ENCODE measurements around the gene SIL1.

DNA sequence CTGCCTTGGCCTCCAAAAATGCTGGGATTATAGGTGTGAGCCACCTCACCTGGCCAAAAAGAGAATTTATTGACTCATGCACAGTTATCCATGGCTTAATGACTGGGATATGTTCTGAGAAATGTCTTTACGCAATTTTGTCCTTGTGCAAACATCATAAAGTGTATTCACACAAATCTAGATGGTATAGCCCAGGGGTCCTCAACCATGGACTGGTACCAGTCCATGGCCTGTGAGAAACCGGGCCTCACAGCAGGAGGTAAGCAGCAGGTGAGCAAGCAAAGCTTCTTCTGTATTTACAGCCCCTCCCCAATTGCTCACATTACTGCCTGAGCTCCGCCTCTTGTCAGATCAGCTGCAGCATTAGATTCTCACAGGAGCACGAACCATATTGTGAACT is 12.4 kb upstream of the SIL1 start:
- TF ChIP-seq POLR2AphosphoS5 (IDR thresholded peaks at IDR 0.05) (no peak), EP300 (IDR thresholded peaks at IDR 0.05) (no peak), POLR2A (IDR thresholded peaks at IDR 0.05) (no peak)
- TF ChIP-seq, protein P1, sequence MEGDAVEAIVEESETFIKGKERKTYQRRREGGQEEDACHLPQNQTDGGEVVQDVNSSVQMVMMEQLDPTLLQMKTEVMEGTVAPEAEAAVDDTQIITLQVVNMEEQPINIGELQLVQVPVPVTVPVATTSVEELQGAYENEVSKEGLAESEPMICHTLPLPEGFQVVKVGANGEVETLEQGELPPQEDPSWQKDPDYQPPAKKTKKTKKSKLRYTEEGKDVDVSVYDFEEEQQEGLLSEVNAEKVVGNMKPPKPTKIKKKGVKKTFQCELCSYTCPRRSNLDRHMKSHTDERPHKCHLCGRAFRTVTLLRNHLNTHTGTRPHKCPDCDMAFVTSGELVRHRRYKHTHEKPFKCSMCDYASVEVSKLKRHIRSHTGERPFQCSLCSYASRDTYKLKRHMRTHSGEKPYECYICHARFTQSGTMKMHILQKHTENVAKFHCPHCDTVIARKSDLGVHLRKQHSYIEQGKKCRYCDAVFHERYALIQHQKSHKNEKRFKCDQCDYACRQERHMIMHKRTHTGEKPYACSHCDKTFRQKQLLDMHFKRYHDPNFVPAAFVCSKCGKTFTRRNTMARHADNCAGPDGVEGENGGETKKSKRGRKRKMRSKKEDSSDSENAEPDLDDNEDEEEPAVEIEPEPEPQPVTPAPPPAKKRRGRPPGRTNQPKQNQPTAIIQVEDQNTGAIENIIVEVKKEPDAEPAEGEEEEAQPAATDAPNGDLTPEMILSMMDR (IDR thresholded peaks at IDR 0.05) = no peak
